Fibroblast of skin of right biceps (primary cell): Measurements from ENCODE around the gene HSPA12A.

Source experiments
- DNase-seq: peaks from one replicate; pipeline ENCODE4 v3.0.0-alpha.2; 2013

Gene HSPA12A

GRCh38 chr10:116743266-116744064, 1.1 kb upstream of the HSPA12A start:
- no peak for DNase-seq

GRCh38 chr10:116741391-116742351, 695 bp downstream of the HSPA12A start:
- DNase-seq = no peak

GRCh38 chr10:116740971-116741370, 1.4 kb downstream of the HSPA12A start:
- DNase-seq = no peak

- DNase-seq = no peak
Observed at GRCh38 chr10:116738339-116738738, 4.0 kb downstream of the HSPA12A start.

- no peak for DNase-seq
Observed at GRCh38 chr10:116737627-116738327, 4.6 kb downstream of the HSPA12A start.

GRCh38 chr10:116733566-116733965, 8.8 kb downstream of the HSPA12A start:
- peak; percentile 74 for DNase-seq

- DNase-seq = no peak
Observed at GRCh38 chr10:116732573-116732972, 9.8 kb downstream of the HSPA12A start.

GRCh38 chr10:116730464-116731260, 11.7 kb downstream of the HSPA12A start:
- DNase-seq = no peak

GRCh38 chr10:116729243-116729642, 13.1 kb downstream of the HSPA12A start:
- no peak for DNase-seq

- DNase-seq = peak; percentile 45
Observed at GRCh38 chr10:116728526-116729096, 13.8 kb downstream of the HSPA12A start.

- no peak for DNase-seq
Observed at GRCh38 chr10:116723428-116724281, 18.7 kb downstream of the HSPA12A start.

- DNase-seq = no peak
Observed at GRCh38 chr10:116722736-116723427, 19.5 kb downstream of the HSPA12A start.

GRCh38 chr10:116721547-116722392, 20.6 kb downstream of the HSPA12A start:
- peak; percentile 41 for DNase-seq

- DNase-seq = no peak
Observed at GRCh38 chr10:116720668-116721546, 21.5 kb downstream of the HSPA12A start.

GRCh38 chr10:116720241-116720643, 22.1 kb downstream of the HSPA12A start:
- no peak for DNase-seq

GRCh38 chr10:116719804-116720203, 22.6 kb downstream of the HSPA12A start:
- no peak for DNase-seq

GRCh38 chr10:116718058-116718457, 24.3 kb downstream of the HSPA12A start:
- DNase-seq = no peak

- DNase-seq = no peak
Observed at GRCh38 chr10:116716381-116716780, 26.0 kb downstream of the HSPA12A start.
